Measurements from ENCODE around the gene PCGF1. TPM values are rescaled to one million over a fixed set of nuclear protein-coding genes. Genes with fewer than 3 reads are reported as not detected.

PCGF1 gene
- total and polyA plus RNA-seq, 2 of the 13 experiments (the other 11 are each of a cell fraction or from before 2014, with no cell fraction given), result 20.4 to 22.6 TPM

DNA sequence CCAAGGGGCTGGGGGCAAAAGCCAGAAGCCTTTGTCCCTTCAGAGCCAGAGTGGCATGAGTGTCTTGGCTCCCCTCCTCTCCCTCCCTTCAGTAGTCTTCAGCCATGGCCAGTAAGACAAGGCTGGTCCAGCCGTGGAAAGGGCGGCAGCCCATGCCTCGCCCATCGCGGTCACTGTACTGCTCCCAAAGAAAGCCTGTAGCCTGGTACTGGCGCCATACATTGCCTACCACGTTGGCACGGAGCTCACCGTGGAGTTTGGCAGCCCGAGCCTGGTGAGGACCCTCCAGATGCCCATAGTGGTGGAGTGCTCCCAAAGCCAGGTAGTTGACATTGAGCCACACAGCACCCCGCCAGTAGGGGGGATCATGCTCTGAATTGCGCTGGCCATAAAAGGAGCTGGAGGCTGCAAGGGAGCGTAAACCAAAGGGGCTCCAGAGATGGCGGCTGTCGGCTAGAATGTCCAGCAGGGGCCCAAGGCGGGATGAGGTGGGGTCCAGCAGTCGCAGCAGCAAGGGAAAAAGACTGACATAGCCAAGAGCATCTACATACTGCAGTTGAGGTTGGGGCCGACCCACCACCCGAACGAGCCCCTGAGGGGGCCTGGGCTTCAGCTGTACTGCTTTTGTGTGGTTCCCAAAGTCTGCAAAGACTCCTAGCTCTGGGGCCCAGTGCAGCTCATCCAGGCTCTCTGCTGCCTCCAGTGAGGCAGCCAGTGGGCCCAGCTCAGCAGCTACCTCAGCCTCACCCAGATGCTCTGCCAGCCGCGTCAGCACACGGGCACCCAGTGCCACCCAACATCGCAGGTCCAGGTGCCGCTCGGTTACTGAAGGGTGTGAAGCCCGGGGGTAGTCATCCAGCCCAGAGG is 46.1 kb downstream of the PCGF1 start (continued):
- 0 out of 2 replicates have a peak, but pooled peaks have one; percentile 3 for TF ChIP-seq TBX2 (CRISPR knock-in tag; IDR thresholded peaks at IDR 0.05; ENCODE audit: borderline replicate concordance)
- TF ChIP-seq SP5 (CRISPR knock-in tag; IDR thresholded peaks at IDR 0.05; ENCODE audit: borderline replicate concordance, low read depth), result no peak
- peak; percentile 64 for TF ChIP-seq CTCF (CRISPR knock-in tag; IDR thresholded peaks at IDR 0.05)
- TF ChIP-seq, protein P1, sequence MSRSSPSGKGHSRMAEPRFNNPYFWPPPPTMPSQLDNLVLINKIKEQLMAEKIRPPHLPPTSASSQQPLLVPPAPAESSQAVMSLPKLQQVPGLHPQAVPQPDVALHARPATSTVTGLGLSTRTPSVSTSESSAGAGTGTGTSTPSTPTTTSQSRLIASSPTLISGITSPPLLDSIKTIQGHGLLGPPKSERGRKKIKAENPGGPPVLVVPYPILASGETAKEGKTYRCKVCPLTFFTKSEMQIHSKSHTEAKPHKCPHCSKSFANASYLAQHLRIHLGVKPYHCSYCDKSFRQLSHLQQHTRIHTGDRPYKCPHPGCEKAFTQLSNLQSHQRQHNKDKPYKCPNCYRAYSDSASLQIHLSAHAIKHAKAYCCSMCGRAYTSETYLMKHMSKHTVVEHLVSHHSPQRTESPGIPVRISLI (CRISPR knock-in tag; IDR thresholded peaks at IDR 0.05; ENCODE audit: borderline replicate concordance), result no peak
- TF ChIP-seq KDM2A (CRISPR knock-in tag; IDR thresholded peaks at IDR 0.05; ENCODE audit: borderline replicate concordance, low read depth), result peak; percentile 20; the same call in 1 of the 2 replicates
- TF ChIP-seq YY1 (IDR thresholded peaks at IDR 0.05; ENCODE audit: insufficient read depth, insufficient replicate concordance, low read depth, low read length), result peak; percentile 30
- TF ChIP-seq PCBP1 (IDR thresholded peaks at IDR 0.05; ENCODE audit: borderline replicate concordance, low read depth, low read length), result no peak
- TF ChIP-seq, protein P2, sequence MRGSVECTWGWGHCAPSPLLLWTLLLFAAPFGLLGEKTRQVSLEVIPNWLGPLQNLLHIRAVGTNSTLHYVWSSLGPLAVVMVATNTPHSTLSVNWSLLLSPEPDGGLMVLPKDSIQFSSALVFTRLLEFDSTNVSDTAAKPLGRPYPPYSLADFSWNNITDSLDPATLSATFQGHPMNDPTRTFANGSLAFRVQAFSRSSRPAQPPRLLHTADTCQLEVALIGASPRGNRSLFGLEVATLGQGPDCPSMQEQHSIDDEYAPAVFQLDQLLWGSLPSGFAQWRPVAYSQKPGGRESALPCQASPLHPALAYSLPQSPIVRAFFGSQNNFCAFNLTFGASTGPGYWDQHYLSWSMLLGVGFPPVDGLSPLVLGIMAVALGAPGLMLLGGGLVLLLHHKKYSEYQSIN (CRISPR knock-in tag; IDR thresholded peaks at IDR 0.05; ENCODE audit: borderline replicate concordance), result no peak
- TF ChIP-seq ZNF382 (CRISPR knock-in tag; IDR thresholded peaks at IDR 0.05; ENCODE audit: borderline replicate concordance), result no peak
- TF ChIP-seq, protein P3, sequence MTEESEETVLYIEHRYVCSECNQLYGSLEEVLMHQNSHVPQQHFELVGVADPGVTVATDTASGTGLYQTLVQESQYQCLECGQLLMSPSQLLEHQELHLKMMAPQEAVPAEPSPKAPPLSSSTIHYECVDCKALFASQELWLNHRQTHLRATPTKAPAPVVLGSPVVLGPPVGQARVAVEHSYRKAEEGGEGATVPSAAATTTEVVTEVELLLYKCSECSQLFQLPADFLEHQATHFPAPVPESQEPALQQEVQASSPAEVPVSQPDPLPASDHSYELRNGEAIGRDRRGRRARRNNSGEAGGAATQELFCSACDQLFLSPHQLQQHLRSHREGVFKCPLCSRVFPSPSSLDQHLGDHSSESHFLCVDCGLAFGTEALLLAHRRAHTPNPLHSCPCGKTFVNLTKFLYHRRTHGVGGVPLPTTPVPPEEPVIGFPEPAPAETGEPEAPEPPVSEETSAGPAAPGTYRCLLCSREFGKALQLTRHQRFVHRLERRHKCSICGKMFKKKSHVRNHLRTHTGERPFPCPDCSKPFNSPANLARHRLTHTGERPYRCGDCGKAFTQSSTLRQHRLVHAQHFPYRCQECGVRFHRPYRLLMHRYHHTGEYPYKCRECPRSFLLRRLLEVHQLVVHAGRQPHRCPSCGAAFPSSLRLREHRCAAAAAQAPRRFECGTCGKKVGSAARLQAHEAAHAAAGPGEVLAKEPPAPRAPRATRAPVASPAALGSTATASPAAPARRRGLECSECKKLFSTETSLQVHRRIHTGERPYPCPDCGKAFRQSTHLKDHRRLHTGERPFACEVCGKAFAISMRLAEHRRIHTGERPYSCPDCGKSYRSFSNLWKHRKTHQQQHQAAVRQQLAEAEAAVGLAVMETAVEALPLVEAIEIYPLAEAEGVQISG (CRISPR knock-in tag; IDR thresholded peaks at IDR 0.05), result peak; percentile 49; the same call in 1 of the 2 replicates
- TF ChIP-seq RBFOX2 (IDR thresholded peaks at IDR 0.05; ENCODE audit: low read depth, low read length), result peak; percentile 74
- no peak for TF ChIP-seq HIC2 (CRISPR knock-in tag; IDR thresholded peaks at IDR 0.05; ENCODE audit: low read depth)
